HG03571 (cell line): ENCODE data around the gene PRKD1.
"Not testable (repeated sequence)": the region's sequence is repeated elsewhere in the genome, so short reads cannot be mapped to it uniquely, and the experiment has no call there.

Experiments used
- ATAC-seq: cut with Tn5 transposase; IDR thresholded peaks from one replicate; pipeline ENCODE4 v1.9.1; 2021; ENCODE audit not compliant: unreplicated experiment

The PRKD1 gene

GRCh38 chr14:29900609-29901350 is 26.9 kb downstream of the PRKD1 start:
- ATAC-seq: no peak

GRCh38 chr14:29898470-29898869 is 29.2 kb downstream of the PRKD1 start:
- ATAC-seq: no peak

- no peak for ATAC-seq
These were observed 30.5 kb downstream of the PRKD1 start for GRCh38 chr14:29897181-29897580.

GRCh38 chr14:29896354-29896821 is 31.3 kb downstream of the PRKD1 start:
- no peak for ATAC-seq

GRCh38 chr14:29895591-29896083 is 32.0 kb downstream of the PRKD1 start:
- ATAC-seq: no peak

- ATAC-seq: no peak
These were observed 33.7 kb downstream of the PRKD1 start for GRCh38 chr14:29893989-29894388.

- ATAC-seq: no peak
These were observed 35.3 kb downstream of the PRKD1 start for GRCh38 chr14:29892327-29892726.

- no peak for ATAC-seq
These were observed 41.7 kb downstream of the PRKD1 start for GRCh38 chr14:29885988-29886387.

- ATAC-seq: no peak
These were observed 59.6 kb downstream of the PRKD1 start for GRCh38 chr14:29868000-29868399.

GRCh38 chr14:29865299-29865698 is 62.3 kb downstream of the PRKD1 start:
- no peak for ATAC-seq

- ATAC-seq: no peak
These were observed 65.7 kb downstream of the PRKD1 start for GRCh38 chr14:29861996-29862395.

- peak; percentile 94 for ATAC-seq
These were observed 69.3 kb downstream of the PRKD1 start for GRCh38 chr14:29858299-29858698.

GRCh38 chr14:29857551-29857950 is 70.1 kb downstream of the PRKD1 start:
- peak; percentile 71 for ATAC-seq

GRCh38 chr14:29856516-29856915 is 71.1 kb downstream of the PRKD1 start:
- ATAC-seq: no peak

- ATAC-seq: not testable (repeated sequence)
These were observed 74.0 kb downstream of the PRKD1 start for GRCh38 chr14:29853691-29854090.

GRCh38 chr14:29853272-29853671 is 74.4 kb downstream of the PRKD1 start:
- no peak for ATAC-seq

GRCh38 chr14:29851397-29851796 is 76.2 kb downstream of the PRKD1 start:
- no peak for ATAC-seq

- no peak for ATAC-seq
These were observed 80.6 kb downstream of the PRKD1 start for GRCh38 chr14:29847056-29847380.

GRCh38 chr14:29846339-29847055 is 81.2 kb downstream of the PRKD1 start:
- ATAC-seq: no peak

GRCh38 chr14:29843981-29844380 is 83.7 kb downstream of the PRKD1 start:
- no peak for ATAC-seq

GRCh38 chr14:29842228-29842627 is 85.4 kb downstream of the PRKD1 start:
- no peak for ATAC-seq

GRCh38 chr14:29840369-29840892 is 87.2 kb downstream of the PRKD1 start:
- not testable (repeated sequence) for ATAC-seq
